Measurements from ENCODE around the gene PPFIA4. TPM values are rescaled to one million over a fixed set of nuclear protein-coding genes. Genes with fewer than 3 reads are reported as not detected.

Gene PPFIA4
- total RNA-seq, 1 donor from 2014 or later: 74.7 TPM

GRCh38 chr1:203086992-203087763, 60.9 kb downstream of the PPFIA4 start:
- Mint-ChIP-seq H3K27ac (ENCODE audit: unreplicated experiment) (no peak overlapping the region), H3K4me1 (ENCODE audit: low read depth, unreplicated experiment) (peaks cover 9% of the 10 kb centered on the region), H3K36me3 (ENCODE audit: unreplicated experiment) (peaks cover 2% of the 10 kb centered on the region), H3K27me3 (ENCODE audit: unreplicated experiment) (peaks cover 13% of the 10 kb centered on the region), H3K9me3 (ENCODE audit: unreplicated experiment) (peaks cover 9% of the 10 kb centered on the region), H3K4me3 (ENCODE audit: unreplicated experiment) (no peak overlapping the region)
- DNase-seq: no peak
- TF ChIP-seq CTCF (IDR thresholded peaks at IDR 0.05; ENCODE audit: partially characterized antibody, unreplicated experiment): no peak

- H3K4me3 Mint-ChIP-seq (ENCODE audit: unreplicated experiment): no peak overlapping the region
- peaks cover 13% of the 10 kb centered on the region for H3K9me3 Mint-ChIP-seq (ENCODE audit: unreplicated experiment)
- DNase-seq: no peak
- peaks cover 14% of the 10 kb centered on the region for H3K27me3 Mint-ChIP-seq (ENCODE audit: unreplicated experiment)
- peaks cover 7% of the 10 kb centered on the region for H3K4me1 Mint-ChIP-seq (ENCODE audit: low read depth, unreplicated experiment)
- H3K27ac Mint-ChIP-seq (ENCODE audit: unreplicated experiment): no peak overlapping the region
- peaks cover 9% of the 10 kb centered on the region for H3K36me3 Mint-ChIP-seq (ENCODE audit: unreplicated experiment)
- no peak for TF ChIP-seq CTCF (IDR thresholded peaks at IDR 0.05; ENCODE audit: partially characterized antibody, unreplicated experiment)
These were observed 62.1 kb downstream of the PPFIA4 start for GRCh38 chr1:203088441-203088840.

- TF ChIP-seq CTCF (IDR thresholded peaks at IDR 0.05; ENCODE audit: partially characterized antibody, unreplicated experiment): no peak
- Mint-ChIP-seq H3K27me3 (ENCODE audit: unreplicated experiment) (peaks cover 9% of the 10 kb centered on the region), H3K4me1 (ENCODE audit: low read depth, unreplicated experiment) (peaks cover 7% of the 10 kb centered on the region), H3K27ac (ENCODE audit: unreplicated experiment) (no peak overlapping the region), H3K4me3 (ENCODE audit: unreplicated experiment) (no peak overlapping the region), H3K36me3 (ENCODE audit: unreplicated experiment) (peaks cover 9% of the 10 kb centered on the region), H3K9me3 (ENCODE audit: unreplicated experiment) (peaks cover 13% of the 10 kb centered on the region)
- no peak for DNase-seq
These were observed 62.8 kb downstream of the PPFIA4 start for GRCh38 chr1:203089001-203089650.

- no peak for TF ChIP-seq CTCF (IDR thresholded peaks at IDR 0.05; ENCODE audit: partially characterized antibody, unreplicated experiment)
- Mint-ChIP-seq H3K4me3 (ENCODE audit: unreplicated experiment) (no peak overlapping the region), H3K4me1 (ENCODE audit: low read depth, unreplicated experiment) (peaks cover 7% of the 10 kb centered on the region), H3K27ac (ENCODE audit: unreplicated experiment) (no peak overlapping the region), H3K9me3 (ENCODE audit: unreplicated experiment) (peaks cover 16% of the 10 kb centered on the region), H3K36me3 (ENCODE audit: unreplicated experiment) (peaks cover 14% of the 10 kb centered on the region), H3K27me3 (ENCODE audit: unreplicated experiment) (peaks cover 9% of the 10 kb centered on the region)
- no peak for DNase-seq
These were observed 63.4 kb downstream of the PPFIA4 start for GRCh38 chr1:203089651-203090045.

Data from glutamatergic neuron (in vitro differentiated cells).